GM12891 (cell line): ENCODE results near the gene PSTPIP2.

ENCODE experiments used
- DNase-seq: peaks from one replicate; pipeline ENCODE4 v3.0.0; 2011; ENCODE audit warnings: low spot score; ENCODE audit not compliant: insufficient read length
- FAIRE-seq: peaks from 2 replicates; lab custom pipeline; 2011; peaks lifted over from hg19 to GRCh38; lab: Jason Lieb, UNC
- PAX5 ChIP-seq: IDR thresholded peaks from 2 replicates; pipeline ENCODE4 v1.6.1; 2011; ENCODE audit warnings: low read length, moderate library complexity, mild to moderate bottlenecking; ENCODE audit not compliant: insufficient read depth, severe bottlenecking
- POLR2A ChIP-seq: IDR thresholded peaks from 2 replicates; pipeline ENCODE4 v1.6.1; 2011; ENCODE audit warnings: low read depth, low read length, control low read depth
- POLR2AphosphoS5 ChIP-seq: IDR thresholded peaks from 2 replicates; pipeline ENCODE4 v1.6.1; 2011; ENCODE audit warnings: low read depth, low read length, control low read depth
- POU2F2 ChIP-seq: IDR thresholded peaks from 2 replicates; pipeline ENCODE4 v1.6.1; 2011; ENCODE audit warnings: low read depth, mild to moderate bottlenecking, control low read depth, low read length, moderate library complexity
- SPI1 ChIP-seq: IDR thresholded peaks from 2 replicates; pipeline ENCODE4 v1.6.1; 2011; ENCODE audit warnings: low read depth, low read length, control low read depth
- TAF1 ChIP-seq: IDR thresholded peaks from 2 replicates; pipeline ENCODE4 v1.6.1; 2011; ENCODE audit warnings: low read depth, low read length, control low read depth

PSTPIP2 gene

DNA sequence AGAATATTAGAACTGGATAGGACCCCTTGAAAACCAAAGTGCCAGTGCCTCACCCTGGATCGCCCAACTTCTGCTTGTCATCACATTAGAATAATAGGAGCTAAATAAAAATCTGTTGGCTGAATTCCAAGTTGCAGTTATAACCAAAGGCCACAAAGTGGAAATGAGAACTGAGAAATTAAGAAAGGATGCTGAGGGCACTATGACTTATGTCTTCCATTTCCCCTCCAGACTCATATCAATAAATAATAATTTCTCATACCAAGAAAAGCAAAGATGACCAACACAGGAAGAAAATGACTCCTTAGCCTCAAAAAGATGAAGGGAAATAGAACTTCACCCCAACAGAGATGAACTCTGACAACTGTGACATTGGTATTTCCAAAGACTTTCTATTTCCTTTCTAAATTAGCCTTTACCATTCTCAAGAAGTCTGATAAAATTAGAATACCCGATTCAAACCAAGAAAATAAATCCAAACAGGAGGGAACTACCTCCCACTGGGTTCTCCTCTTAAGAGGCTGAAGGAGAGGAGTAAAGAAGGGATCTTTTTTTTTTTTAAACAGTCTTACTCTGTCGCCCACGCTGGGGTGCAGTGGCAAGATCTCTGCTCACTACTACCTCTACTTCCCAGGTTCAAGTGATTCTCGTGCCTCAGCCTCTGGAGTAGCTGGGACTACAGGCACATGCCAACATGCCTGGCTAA lies 58.4 kb downstream of the PSTPIP2 start:
- DNase-seq (no peak), FAIRE-seq (peak; percentile 50)
- TF ChIP-seq PAX5 = no peak
- no peak for TF ChIP-seq POLR2AphosphoS5
- no peak for TF ChIP-seq POLR2A
- no peak for TF ChIP-seq POU2F2
- TF ChIP-seq TAF1 = no peak
- peak; percentile 85 for TF ChIP-seq SPI1

DNA sequence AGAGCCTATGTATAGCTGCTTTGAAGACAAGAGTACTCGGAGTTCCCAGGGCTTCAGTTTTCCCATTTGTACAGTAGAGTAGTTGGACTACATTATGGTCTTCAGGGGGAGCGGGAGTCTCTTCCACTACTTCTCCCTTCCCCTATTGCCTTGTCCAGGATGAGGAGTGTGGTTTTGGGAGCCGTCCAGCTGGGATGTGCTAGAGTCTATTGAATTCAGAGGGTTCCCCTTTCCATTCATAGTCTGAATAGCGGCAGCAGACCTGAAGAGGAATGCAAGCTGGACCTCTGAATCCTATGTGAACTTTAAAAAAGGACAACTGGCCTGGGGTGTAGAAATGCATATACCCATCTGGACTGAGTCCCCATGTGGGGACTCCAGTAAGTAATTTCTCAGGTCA lies 61.4 kb downstream of the PSTPIP2 start:
- TF ChIP-seq POLR2A (no peak), SPI1 (no peak), POLR2AphosphoS5 (no peak), POU2F2 (no peak), PAX5 (no peak), TAF1 (no peak)
- DNase-seq = no peak
- FAIRE-seq = no peak

DNA sequence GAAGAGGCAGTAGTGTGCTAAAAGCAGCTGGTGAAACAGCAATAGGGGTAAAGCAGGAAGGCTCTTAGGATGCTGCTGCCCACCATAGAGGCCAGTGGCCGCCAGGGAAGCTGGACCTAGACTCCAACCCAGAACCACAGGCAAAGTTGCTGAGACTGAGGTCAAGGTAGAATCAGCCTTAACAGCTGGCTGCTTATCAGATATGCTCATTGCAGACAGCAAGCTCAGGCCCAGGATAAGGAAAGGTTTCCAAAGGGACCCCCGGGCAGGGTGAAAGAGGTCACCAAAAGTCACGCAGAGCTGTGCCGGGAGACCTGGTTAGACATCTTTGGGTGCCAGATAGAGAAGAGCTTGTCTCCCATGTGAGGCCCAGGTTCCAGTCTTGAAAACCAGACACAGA lies 62.0 kb downstream of the PSTPIP2 start:
- TF ChIP-seq TAF1 = no peak
- no peak for TF ChIP-seq SPI1
- TF ChIP-seq POLR2AphosphoS5 = no peak
- no peak for TF ChIP-seq PAX5
- no peak for TF ChIP-seq POLR2A
- no peak for TF ChIP-seq POU2F2
- DNase-seq (no peak), FAIRE-seq (no peak)

GRCh38 chr18:46009125-46009840 lies 62.8 kb downstream of the PSTPIP2 start:
- no peak for FAIRE-seq
- DNase-seq = no peak
- TF ChIP-seq TAF1 = no peak
- TF ChIP-seq SPI1 = peak; percentile 0; the same call in 1 of the 2 replicates

GRCh38 chr18:46008531-46008930 lies 63.5 kb downstream of the PSTPIP2 start:
- no peak for TF ChIP-seq POLR2AphosphoS5
- no peak for TF ChIP-seq SPI1
- TF ChIP-seq PAX5 = no peak
- TF ChIP-seq TAF1 = no peak
- no peak for TF ChIP-seq POLR2A
- TF ChIP-seq POU2F2 = no peak
- FAIRE-seq = no peak
- no peak for DNase-seq

GRCh38 chr18:46007165-46007564 lies 64.9 kb downstream of the PSTPIP2 start:
- TF ChIP-seq POLR2A = no peak
- no peak for TF ChIP-seq POU2F2
- FAIRE-seq = no peak
- DNase-seq = no peak

GRCh38 chr18:46002934-46003333 lies 69.1 kb downstream of the PSTPIP2 start:
- DNase-seq (no peak), FAIRE-seq (no peak)
- no peak for TF ChIP-seq POLR2AphosphoS5
- TF ChIP-seq POU2F2 = no peak
- no peak for TF ChIP-seq PAX5
- no peak for TF ChIP-seq SPI1
- no peak for TF ChIP-seq POLR2A
- no peak for TF ChIP-seq TAF1

GRCh38 chr18:46001892-46002291 lies 70.2 kb downstream of the PSTPIP2 start:
- TF ChIP-seq SPI1 = peak; percentile 27; the same call in 1 of the 2 replicates
- TF ChIP-seq POU2F2 = no peak
- DNase-seq = no peak
- FAIRE-seq = no peak

DNA sequence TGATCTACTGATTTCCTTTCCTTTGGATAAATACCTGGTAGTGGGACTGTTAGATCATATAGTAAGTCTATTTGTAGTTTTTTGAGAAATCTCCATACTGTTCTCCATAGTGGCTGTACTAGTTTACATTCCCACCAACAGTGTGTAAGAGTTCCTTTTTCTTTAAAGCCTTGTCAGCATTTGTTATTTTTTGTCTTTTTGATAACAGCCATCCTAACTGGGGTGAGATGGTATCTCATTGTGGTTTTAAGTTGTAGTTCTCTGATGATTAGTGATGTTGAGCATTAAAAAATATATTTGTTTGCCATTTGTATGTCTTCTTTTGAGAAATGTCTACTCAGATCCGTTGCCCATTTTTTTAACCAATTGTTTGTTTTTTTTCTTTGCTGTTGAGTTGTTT lies 71.0 kb downstream of the PSTPIP2 start:
- TF ChIP-seq POLR2AphosphoS5 (no peak), PAX5 (no peak), POLR2A (no peak), TAF1 (no peak), SPI1 (no peak), POU2F2 (no peak)
- no peak for DNase-seq
- no peak for FAIRE-seq

- TF ChIP-seq POLR2A = no peak
- TF ChIP-seq TAF1 = no peak
- TF ChIP-seq POU2F2 = no peak
- TF ChIP-seq PAX5 = no peak
- no peak for TF ChIP-seq SPI1
- TF ChIP-seq POLR2AphosphoS5 = no peak
- DNase-seq (no peak), FAIRE-seq (no peak)
These were observed 72.5 kb downstream of the PSTPIP2 start for GRCh38 chr18:45999536-45999935.
